ENCODE measurements around the gene TRNT1.

Gene TRNT1

DNA sequence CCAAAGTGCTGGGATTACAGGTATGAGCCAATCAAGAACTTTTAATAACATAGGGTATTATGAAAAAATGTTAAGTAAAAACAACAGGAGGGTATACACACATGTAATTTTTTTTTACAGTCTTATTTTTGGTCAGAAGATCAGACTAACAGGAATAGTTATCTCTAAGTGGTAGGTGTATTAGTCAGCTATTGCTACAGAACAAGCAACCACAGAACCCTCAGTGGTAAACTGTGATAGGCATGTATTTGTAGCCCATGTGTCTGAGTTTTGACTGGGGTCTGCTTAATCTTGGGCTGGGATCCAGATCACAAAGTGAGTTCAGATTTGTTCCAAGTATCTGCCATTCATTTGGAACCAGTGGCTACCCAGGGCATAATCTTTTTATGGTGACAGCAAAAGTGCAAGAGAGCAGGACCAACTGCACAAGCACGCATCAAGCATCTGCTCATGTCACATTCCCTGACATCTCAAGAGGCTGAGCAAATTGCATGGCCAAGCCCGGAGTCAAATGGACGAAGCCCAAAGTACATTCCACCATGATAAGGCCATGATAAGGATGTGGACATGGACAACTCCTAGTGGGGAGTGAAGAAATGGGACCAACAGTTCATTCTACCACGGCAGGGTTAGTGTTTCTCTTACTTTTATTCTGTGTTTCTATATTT, 13.6 kb upstream of the TRNT1 start:
- DNase-seq, result no peak

- DNase-seq, result no peak
Measured at GRCh38 chr3:3117651-3118050, 9.1 kb upstream of the TRNT1 start.

GRCh38 chr3:3119393-3119851, 7.3 kb upstream of the TRNT1 start:
- no peak for DNase-seq

DNA sequence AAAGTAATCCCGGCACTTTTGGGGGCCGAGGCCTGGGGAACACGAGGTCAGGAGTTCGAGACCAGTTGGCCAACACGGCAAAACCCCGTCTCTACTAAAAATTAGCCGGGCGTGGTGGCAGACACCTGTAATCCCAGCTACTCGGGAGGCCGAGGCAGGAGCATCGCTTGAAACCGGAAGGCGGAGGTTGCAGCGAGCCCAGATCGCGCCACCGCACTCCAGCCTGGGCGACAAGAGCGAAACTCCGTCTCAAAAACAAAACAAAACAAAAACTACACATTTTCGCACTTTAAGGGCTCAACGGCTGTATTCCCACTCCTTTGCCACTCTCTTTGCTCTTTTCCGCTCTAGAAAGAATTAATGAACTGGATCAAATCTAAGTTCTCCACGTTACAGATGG, 763 bp upstream of the TRNT1 start:
- DNase-seq, result no peak

GRCh38 chr3:3127432-3128010, 781 bp downstream of the TRNT1 start:
- DNase-seq, result no peak

- DNase-seq, result no peak
Measured at GRCh38 chr3:3129579-3129978, 2.8 kb downstream of the TRNT1 start.

DNA sequence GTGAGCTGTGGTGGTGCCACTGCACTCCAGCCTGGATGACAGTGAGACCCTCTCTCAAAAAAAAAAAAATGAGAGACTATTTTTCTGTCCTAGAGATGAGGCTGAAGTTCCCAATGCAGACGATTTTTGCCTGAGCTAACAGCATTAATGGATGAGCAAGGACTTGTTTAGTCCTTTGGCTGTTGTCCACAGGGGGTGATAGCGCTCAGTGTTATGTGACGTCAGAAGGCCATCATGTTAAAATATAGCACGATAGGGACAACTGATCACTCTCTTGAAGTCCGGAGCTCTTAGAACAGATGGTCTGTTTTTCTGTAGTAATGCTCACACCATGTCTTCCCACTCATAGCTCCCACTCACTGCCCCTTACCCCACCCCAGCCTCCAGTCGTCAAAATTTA, 6.8 kb downstream of the TRNT1 start:
- DNase-seq, result no peak

GRCh38 chr3:3134750-3135448, 8.2 kb downstream of the TRNT1 start:
- DNase-seq, result no peak

- DNase-seq, result no peak
Measured at GRCh38 chr3:3137526-3137925, 10.8 kb downstream of the TRNT1 start.

DNA sequence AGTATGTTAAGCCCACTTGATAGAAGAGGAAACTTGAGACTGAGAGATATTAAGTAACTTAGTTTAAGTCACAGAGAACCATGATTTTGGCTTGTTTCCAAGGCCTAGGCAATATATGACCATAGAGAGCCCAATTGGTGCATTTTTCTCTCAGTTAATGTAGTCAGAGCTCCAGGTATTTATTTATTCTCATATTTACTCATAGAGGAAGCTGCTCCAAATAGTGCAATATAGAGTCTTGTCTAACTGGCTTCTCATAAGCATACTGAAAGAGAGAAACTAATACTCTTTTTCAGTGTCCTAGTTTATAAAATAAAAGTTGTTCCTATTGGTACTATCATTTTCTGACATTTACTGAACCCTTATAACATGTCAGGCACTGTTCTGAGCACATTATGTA, 15.2 kb downstream of the TRNT1 start:
- no peak for DNase-seq

DNA sequence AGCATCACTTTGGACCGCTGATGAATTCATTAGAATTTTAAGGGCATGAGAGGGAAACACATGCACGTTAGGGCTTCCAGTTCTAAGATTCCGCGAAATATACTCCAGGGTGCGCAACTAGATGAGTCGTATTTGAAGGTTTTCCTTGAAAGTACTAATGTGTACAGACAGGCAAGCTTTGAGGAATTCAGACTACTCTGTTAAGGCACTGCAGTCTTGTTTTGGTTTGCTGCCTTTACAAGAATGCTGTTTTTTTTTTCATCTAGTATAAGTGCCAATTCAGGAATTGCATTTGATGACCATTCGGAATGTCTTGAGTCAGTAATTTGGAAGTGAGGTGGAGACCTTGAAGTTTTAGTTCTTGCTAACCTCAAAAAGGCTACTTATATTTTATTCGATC, 19.1 kb downstream of the TRNT1 start:
- DNase-seq, result no peak

DNA sequence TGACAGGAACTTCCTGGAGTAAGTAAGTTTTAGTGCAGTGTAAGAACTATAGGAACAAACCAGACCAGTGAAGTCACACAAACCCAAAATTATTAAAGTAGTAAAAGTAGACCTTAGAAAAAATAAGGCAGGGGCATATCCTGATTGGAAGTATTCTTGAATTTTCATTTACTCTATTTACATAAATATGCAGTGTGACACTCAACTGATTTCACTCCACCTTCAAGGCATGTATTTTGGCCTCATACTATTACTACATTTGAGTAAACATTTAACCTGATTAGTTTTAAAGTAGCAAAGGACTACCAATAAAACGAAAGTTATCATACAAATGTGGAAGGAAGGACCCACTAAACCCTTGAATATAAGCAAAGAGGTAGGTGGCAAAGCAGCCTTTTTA, 22.8 kb downstream of the TRNT1 start:
- no peak for DNase-seq

DNA sequence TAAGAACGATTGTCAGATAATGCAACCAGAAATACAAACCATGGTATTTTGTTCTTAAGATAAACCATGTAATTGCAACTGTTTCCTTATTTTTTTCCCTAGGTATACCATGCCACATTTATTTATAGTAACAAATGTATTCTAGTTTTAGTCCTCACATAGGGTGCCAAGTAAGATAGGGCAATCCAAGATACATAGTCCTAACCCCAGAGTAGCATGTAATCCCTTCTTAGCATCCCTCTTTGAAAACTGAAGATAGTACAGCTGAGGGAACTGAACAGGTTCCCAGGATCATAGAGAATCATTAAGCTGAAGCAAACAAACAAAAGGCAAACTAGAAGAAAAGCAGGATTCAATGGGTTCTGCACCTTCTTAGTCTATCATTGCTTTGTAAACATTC, 24.8 kb downstream of the TRNT1 start:
- DNase-seq, result no peak

GRCh38 chr3:3154879-3155610, 28.3 kb downstream of the TRNT1 start:
- no peak for DNase-seq

GRCh38 chr3:3157484-3157883, 30.7 kb downstream of the TRNT1 start:
- no peak for DNase-seq

GRCh38 chr3:3160826-3161225, 34.1 kb downstream of the TRNT1 start:
- DNase-seq, result no peak

- DNase-seq, result no peak
Measured at GRCh38 chr3:3165241-3165640, 38.5 kb downstream of the TRNT1 start.

DNA sequence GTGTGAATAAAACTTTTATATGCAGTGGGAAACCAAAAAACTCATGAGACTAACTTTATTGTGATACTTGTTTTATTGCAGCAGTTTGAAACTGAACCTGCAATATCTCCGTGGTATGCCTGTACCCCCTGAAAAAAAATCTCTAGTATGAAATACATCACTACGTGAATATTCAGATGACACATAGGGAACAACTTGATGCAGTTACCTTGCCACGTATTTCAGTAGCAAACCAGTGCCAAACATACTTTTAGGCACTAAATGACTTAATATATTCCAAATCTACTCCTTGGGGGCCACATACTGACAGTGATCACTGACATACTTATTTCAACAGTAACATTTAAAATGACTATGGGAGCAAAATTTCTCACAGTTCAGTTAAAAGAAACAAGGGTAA, 38.9 kb downstream of the TRNT1 start:
- DNase-seq, result no peak

DNA sequence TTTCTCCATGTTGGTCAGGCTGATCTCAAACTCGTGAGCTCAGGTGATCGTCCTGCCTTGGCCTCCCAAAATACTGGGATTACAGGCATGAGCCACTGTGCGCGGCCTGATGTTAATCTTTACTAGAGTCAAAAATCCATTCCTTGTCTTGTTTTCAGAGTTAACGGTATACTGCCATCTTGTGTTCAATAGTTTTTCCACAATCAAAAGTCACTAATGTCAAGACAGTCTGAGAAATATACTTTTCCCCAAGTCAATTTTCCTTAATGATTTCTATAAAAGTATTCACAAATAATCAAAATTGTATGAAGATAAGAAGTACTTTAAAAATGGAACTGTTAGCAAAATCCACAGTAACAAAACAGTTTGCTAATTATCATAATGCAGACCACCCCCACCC, 44.3 kb downstream of the TRNT1 start:
- DNase-seq, result no peak

DNA sequence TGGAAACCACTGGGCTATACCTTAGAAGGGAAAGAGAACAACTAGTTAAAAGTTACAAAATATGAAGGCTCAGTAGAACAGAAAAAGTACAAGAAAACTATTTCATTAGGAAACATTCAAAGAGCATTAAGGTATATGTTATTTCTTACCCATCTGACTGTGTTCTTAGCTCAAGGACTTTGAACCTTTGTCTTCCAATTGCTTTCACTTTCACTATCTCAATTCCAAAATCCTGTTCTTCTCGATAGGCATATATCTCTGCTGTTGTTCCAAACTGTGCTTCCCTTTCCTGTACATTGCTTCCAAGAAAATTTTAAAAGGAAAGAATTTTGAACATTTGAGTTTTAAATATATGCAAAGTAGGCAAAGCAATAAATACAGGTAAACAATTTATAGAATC, 45.9 kb downstream of the TRNT1 start:
- no peak for DNase-seq

GRCh38 chr3:3177861-3178497, 51.2 kb downstream of the TRNT1 start:
- no peak for DNase-seq

DNA sequence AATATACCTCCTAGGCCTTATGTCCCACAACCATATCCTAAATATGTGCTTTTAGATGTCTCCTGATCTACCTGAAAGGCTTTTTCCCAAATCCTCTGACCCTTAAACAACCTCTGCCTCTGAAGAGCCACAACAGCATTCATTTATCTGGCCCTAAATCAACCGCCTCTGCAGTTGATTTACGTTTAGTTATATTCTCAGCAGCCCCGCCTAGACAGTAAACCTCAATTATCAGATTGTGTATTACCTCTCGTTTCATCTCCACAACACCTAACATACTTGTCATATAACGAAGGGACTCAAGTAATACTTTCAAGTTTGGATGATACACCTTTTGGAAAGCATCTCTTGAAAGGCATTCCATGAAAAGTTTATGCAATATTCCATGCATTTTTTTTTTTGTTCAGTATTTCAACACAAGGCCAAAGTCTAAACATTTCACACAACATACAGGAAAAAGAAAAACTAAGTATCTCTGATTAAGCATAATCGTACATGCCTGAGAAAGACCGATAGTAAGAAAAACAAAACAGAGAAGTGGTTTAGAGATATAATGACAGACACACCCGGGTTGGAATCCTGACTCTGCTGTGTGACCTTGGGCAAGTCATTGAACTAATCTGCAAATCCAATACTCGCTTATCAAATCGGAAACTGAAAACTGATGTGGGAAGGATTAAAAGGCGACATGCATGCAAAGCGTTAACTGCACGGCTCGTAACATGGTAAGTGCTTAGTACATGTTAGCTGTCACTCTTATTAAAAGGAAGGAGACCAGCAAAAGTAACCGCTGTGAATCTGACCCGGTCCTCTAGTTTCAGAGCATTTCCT, 52.0 kb downstream of the TRNT1 start:
- DNase-seq, result no peak
